Astrocyte of the spinal cord (primary cell): ENCODE measurements around the gene COPG2.
"Not testable (repeated sequence)": the region's sequence is repeated elsewhere in the genome, so short reads cannot be mapped to it uniquely, and the experiment has no call there.

Source experiments
- DNase-seq: peaks from one replicate; pipeline ENCODE4 v3.0.0; 2011; ENCODE audit warnings: low read depth, low spot score
- H3K4me3 ChIP-seq: 2 replicates; pipeline ENCODE4 v1.5.1; 2011; ENCODE audit warnings: low read depth, mild to moderate bottlenecking, low read length, moderate library complexity
- in situ Hi-C: cut with HindIII; loops from 2 replicates; pipeline ENCODE4 v1.10.0; 2017; ENCODE audit warnings: low sequenced_read_pairs
- TF ChIP-seq, protein P1 (sequence below): IDR thresholded peaks from 2 replicates; pipeline ENCODE4 v1.5.1; 2012; ENCODE audit warnings: low read depth, mild to moderate bottlenecking, low read length, inconsistent platforms

The COPG2 gene

GRCh38 chr7:130524628-130525027, 143.9 kb downstream of the COPG2 start:
- in situ Hi-C loops = no loop called here

DNA sequence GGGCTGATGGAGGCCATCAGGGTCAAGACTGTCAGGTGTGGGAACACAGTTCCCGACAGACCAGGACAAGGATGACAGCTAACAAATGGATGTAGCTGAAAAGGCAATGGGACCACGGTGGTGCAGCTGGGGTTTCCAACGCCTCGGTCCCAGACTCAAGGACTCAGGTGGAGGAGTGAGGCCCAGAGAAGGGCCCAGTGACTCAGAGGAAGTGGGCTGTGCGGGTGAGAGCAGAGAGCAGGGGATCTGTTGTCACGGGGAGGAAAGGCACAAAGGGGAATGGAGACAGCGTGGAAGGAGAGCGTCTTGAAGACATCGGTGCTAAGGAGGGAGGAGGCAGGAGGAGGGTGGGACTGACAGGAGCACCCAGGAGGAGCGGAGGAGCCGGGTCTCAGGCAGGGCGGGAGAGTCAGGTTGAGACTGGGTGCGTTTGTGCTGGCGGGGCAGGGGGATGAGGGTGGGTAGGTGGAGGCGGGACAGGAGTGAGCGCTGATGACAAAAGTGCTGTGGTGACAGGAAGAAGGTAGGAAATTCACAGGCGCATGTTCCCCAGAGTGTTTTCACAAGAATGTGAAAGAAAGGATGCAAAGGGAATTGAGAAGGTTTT, 144.9 kb downstream of the COPG2 start:
- DNase-seq, in situ Hi-C loops, H3K4me3 ChIP-seq: not testable (repeated sequence)

More at GRCh38 chr7:130524628-130525027, 143.9 kb downstream of the COPG2 start:
- H3K4me3 ChIP-seq = no peak overlapping the region
- no peak for DNase-seq
- TF ChIP-seq, protein P1, sequence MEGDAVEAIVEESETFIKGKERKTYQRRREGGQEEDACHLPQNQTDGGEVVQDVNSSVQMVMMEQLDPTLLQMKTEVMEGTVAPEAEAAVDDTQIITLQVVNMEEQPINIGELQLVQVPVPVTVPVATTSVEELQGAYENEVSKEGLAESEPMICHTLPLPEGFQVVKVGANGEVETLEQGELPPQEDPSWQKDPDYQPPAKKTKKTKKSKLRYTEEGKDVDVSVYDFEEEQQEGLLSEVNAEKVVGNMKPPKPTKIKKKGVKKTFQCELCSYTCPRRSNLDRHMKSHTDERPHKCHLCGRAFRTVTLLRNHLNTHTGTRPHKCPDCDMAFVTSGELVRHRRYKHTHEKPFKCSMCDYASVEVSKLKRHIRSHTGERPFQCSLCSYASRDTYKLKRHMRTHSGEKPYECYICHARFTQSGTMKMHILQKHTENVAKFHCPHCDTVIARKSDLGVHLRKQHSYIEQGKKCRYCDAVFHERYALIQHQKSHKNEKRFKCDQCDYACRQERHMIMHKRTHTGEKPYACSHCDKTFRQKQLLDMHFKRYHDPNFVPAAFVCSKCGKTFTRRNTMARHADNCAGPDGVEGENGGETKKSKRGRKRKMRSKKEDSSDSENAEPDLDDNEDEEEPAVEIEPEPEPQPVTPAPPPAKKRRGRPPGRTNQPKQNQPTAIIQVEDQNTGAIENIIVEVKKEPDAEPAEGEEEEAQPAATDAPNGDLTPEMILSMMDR = no peak

DNA sequence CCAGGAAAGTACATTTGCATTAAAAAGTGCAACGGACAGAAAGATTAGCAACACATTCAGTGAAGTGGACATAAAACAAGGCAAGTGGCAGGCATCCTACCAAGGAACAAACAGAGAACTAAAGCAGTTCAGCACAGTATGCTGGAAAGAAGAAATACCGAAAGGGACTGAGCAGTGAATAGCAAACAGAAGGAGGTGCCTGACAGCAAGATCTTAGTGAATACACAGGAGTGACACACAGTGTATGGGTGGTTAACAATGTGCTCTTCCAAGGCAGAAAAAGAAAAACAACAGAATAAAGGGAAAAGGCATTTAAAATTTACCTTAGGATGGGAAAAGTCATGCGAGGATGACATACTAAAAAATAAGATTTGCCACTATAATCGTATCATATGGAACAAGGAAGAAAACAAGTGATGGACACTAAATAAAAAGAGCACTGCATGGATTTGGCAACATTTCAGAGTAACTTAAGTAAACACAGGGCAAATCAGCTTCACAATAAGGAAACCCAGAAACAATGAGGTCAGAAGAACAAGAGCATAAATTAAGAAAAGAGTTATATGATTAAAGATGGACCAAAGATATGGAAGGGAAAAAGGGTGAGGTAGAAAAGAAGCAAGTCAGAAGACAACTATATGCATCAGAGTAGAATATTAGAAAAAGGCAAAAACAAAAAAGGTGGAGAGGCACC, 147.1 kb downstream of the COPG2 start:
- in situ Hi-C loops = no loop called here
- no peak for DNase-seq
- no peak overlapping the region for H3K4me3 ChIP-seq
- TF ChIP-seq, protein P1 = no peak

- TF ChIP-seq, protein P1 = no peak
- in situ Hi-C loops = no loop called here
- no peak overlapping the region for H3K4me3 ChIP-seq
- no peak for DNase-seq
Measured at GRCh38 chr7:130515315-130516040, 153.1 kb downstream of the COPG2 start.

- TF ChIP-seq, protein P1 = no peak
- DNase-seq = no peak
- H3K4me3 ChIP-seq = no peak overlapping the region
- in situ Hi-C loops = no loop called here
Measured at GRCh38 chr7:130513447-130513846, 155.1 kb downstream of the COPG2 start.

- in situ Hi-C loops, DNase-seq, H3K4me3 ChIP-seq: not testable (repeated sequence)
Measured at GRCh38 chr7:130512038-130512437, 156.5 kb downstream of the COPG2 start.

GRCh38 chr7:130506358-130506757, 162.2 kb downstream of the COPG2 start:
- in situ Hi-C loops = no loop called here
- no peak overlapping the region for H3K4me3 ChIP-seq
- TF ChIP-seq, protein P1 = no peak
- DNase-seq = no peak
